Measurements from ENCODE around the gene TCF7L1. TPM values are rescaled to one million over a fixed set of nuclear protein-coding genes. Genes with fewer than 3 reads are reported as not detected.

The TCF7L1 gene
- total RNA-seq, result 1 to 10 TPM; 8.3 to 8.8 TPM

- Histone ChIP-seq H3K27me3 (replicated peaks; ENCODE audit: insufficient read depth) (no peaks in the 10 kb centered on the region), H3K36me3 (no peaks in the 10 kb centered on the region), H3K4me1 (ENCODE audit: control insufficient read depth in 1 of 2, low read depth in 2 of 2) (peaks cover 22 to 33% of the 10 kb centered on the region in 2 donors), H3K4me3 (peak within 1 kb of the TSS; percentile 97), H3K9me3 (no peaks in the 10 kb centered on the region), H3K27ac (peak within 1 kb of the TSS; percentile 74 to 88)
- peak; percentile 92 for TF ChIP-seq CTCF (IDR thresholded peaks at IDR 0.05)
- ATAC-seq (ENCODE audit: insufficient number of reproducible peaks, low FRiP score, low read depth) (peak; percentile 89), DNase-seq (ENCODE audit: low spot score) (peak; percentile 37)
Measured at GRCh38 chr2:85132834-85133637, at the start of gene TCF7L1. Gene TCF7L1, plus strand, starts transcription at chr2:85133392. Its CDS starts 293 bp downstream, at chr2:85133685.

- DNase-seq (ENCODE audit: low spot score) (no peak), ATAC-seq (ENCODE audit: insufficient number of reproducible peaks, low FRiP score, low read depth) (no peak)
- Histone ChIP-seq H3K4me1 (ENCODE audit: control insufficient read depth in 1 of 2, low read depth in 2 of 2) (no peaks in the 10 kb centered on the region), H3K4me3 (no peak overlapping the region), H3K27me3 (replicated peaks; ENCODE audit: insufficient read depth) (no peaks in the 10 kb centered on the region), H3K9me3 (no peaks in the 10 kb centered on the region), H3K36me3 (no peaks in the 10 kb centered on the region), H3K27ac (no peak overlapping the region)
- TF ChIP-seq CTCF (IDR thresholded peaks at IDR 0.05), result no peak
Measured at GRCh38 chr2:85085563-85085962, 47.6 kb upstream of the TCF7L1 start.

GRCh38 chr2:85087541-85087940 lies 45.7 kb upstream of the TCF7L1 start:
- TF ChIP-seq CTCF (IDR thresholded peaks at IDR 0.05), result no peak
- no peak overlapping the region for H3K27ac ChIP-seq
- H3K9me3 ChIP-seq, result no peaks in the 10 kb centered on the region
- DNase-seq (ENCODE audit: low spot score) (no peak), ATAC-seq (ENCODE audit: insufficient number of reproducible peaks, low FRiP score, low read depth) (no peak)
- no peaks in the 10 kb centered on the region for H3K36me3 ChIP-seq
- no peaks in the 10 kb centered on the region for H3K27me3 ChIP-seq (replicated peaks; ENCODE audit: insufficient read depth)
- no peaks in the 10 kb centered on the region for H3K4me1 ChIP-seq (ENCODE audit: control insufficient read depth in 1 of 2, low read depth in 2 of 2)
- H3K4me3 ChIP-seq, result no peak overlapping the region

- Histone ChIP-seq H3K4me1 (ENCODE audit: control insufficient read depth in 1 of 2, low read depth in 2 of 2) (no peaks in the 10 kb centered on the region), H3K4me3 (no peak overlapping the region), H3K9me3 (no peaks in the 10 kb centered on the region), H3K27ac (no peak overlapping the region), H3K27me3 (replicated peaks; ENCODE audit: insufficient read depth) (no peaks in the 10 kb centered on the region), H3K36me3 (no peaks in the 10 kb centered on the region)
- no peak for TF ChIP-seq CTCF (IDR thresholded peaks at IDR 0.05)
- DNase-seq (ENCODE audit: low spot score) (no peak), ATAC-seq (ENCODE audit: insufficient number of reproducible peaks, low FRiP score, low read depth) (no peak)
Measured at GRCh38 chr2:85088921-85089320, 44.3 kb upstream of the TCF7L1 start.

- Histone ChIP-seq H3K36me3 (no peaks in the 10 kb centered on the region), H3K27ac (no peak overlapping the region), H3K27me3 (replicated peaks; ENCODE audit: insufficient read depth) (no peaks in the 10 kb centered on the region), H3K9me3 (no peaks in the 10 kb centered on the region), H3K4me3 (no peak overlapping the region), H3K4me1 (ENCODE audit: control insufficient read depth in 1 of 2, low read depth in 2 of 2) (no peaks in the 10 kb centered on the region)
- DNase-seq (ENCODE audit: low spot score), result no peak
- no peak for ATAC-seq (ENCODE audit: insufficient number of reproducible peaks, low FRiP score, low read depth)
- no peak for TF ChIP-seq CTCF (IDR thresholded peaks at IDR 0.05)
Measured at GRCh38 chr2:85089585-85089984, 43.6 kb upstream of the TCF7L1 start.
